ENCODE results near the gene MEGF11.

MEGF11 gene

GRCh38 chr15:66138892-66139590 lies 114.5 kb downstream of the MEGF11 start:
- DNase-seq, result no peak

GRCh38 chr15:66138096-66138783 lies 115.3 kb downstream of the MEGF11 start:
- DNase-seq, result no peak

GRCh38 chr15:66136948-66137347 lies 116.6 kb downstream of the MEGF11 start:
- no peak for DNase-seq

DNA sequence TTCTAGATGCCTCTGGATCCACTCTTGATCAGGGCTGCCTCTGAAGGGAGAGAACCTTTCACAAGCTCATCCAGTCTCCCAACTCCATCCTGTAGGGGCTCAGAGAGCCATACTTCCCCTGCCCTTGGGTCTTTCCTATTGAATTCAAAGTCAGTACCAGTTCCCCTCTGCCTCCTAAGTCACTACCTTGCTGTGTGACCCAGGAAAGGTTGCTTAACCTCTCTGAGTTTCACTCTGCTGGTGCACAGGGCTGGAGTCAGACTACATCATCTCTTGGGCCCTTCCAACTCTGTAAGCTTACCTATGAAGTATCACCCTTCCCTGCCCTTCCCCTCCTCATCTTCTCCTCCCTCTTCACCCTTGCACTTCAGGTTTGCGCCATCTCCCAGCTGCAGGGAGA lies 117.9 kb downstream of the MEGF11 start:
- no peak for DNase-seq

- DNase-seq, result no peak
Measured at GRCh38 chr15:66134284-66134683, 119.3 kb downstream of the MEGF11 start.

DNA sequence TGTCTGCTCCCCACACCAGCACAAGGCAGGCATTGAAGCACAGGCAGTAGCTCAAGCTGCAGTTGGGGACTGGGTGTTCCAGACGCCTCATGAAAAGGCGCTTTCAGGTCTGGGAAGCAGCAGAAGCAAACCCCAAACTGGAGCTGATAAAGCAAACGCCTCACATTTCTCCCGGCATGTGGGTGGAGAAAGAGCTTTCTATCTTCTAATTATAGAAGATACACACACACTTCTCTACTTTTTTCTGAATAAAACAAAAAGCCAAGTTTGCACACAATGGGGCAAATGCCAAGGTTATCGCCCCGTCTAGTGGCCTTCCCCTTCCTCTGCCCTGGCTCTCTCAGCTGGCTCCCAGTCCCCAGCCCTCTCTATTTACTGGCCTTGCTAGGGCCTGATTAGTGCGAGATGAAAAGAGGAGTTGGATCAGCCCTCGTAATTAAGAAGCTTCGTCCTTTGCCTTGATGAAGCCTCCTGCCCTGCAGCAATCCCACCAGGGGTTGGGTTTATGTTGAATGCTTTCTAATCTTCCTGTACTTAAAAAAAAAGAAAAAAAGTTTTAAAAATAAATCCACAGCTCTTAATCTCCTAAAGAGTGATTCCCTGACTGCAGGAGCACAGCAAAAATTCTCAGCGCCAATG lies 120.2 kb downstream of the MEGF11 start:
- no peak for DNase-seq

DNA sequence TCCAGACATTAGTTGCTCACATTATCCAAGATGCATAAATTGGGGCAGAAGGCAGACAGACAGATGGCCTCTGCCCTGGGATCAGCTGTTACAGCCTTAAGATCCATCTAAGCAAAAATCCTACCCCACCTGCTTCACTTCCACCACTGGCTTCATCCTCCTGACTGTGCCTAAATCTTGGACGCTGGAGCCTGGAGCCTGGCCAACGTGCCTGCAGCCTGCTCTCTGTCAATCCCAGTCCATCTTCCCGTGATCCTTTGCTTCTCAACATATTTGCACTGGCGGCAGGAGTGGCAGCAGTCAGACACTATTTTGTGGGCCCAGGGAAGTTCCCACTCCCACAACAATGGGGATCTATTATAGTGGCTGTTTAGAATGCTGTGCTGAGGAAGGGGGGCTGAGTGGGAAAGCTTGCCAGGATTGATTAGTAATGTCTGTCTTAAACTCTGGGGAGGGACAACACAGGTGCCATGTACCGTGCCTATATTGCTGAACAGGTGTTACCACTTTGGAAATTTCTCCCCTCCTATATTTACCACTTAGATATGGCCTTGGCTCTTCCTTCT lies 121.2 kb downstream of the MEGF11 start:
- DNase-seq, result no peak

- no peak for DNase-seq
Measured at GRCh38 chr15:66131831-66132230, 121.7 kb downstream of the MEGF11 start.

- DNase-seq, result no peak
Measured at GRCh38 chr15:66131200-66131599, 122.3 kb downstream of the MEGF11 start.

GRCh38 chr15:66130496-66131034 lies 123.0 kb downstream of the MEGF11 start:
- no peak for DNase-seq

DNA sequence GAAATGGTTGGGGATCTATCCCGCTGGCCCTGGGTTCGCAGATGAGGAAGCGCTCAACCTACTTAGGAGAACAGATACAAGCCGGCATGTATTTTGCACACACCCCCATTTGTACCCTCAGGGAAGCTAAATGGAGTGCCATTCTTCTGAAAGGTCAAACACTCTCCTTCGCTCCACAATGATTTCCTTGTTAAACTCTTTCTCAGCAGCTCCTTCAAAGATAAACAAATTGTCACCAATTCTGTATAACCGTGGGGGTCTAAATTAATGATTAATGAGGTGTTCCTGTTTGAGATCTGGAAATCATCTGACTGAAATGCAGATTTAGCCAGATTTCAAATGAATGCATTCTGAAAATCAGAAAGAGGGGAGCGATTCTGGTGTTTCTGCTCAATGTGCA lies 124.0 kb downstream of the MEGF11 start:
- DNase-seq, result no peak

GRCh38 chr15:66128116-66128680 lies 125.4 kb downstream of the MEGF11 start:
- no peak for DNase-seq

GRCh38 chr15:66126456-66126855 lies 127.1 kb downstream of the MEGF11 start:
- DNase-seq, result no peak

DNA sequence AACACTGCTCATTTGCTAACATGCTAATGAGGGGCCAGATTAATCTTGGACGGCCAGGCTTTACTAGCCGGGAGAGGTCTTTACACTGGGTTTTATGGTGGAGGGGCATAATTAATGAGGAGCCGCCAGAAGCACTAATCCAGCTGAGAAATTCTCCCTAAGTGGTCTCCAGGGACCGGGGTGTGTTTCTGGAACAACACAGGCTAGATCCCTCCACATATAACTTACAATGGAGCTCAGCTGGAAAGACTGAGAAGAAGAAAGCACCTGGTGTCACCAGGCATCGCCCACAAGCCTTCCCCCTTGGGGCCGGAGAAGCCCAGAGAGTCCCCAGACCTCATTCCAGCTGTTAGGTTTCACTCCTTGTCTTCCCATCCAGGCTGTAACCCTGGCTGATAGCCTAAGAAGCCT lies 127.5 kb downstream of the MEGF11 start:
- DNase-seq, result no peak

DNA sequence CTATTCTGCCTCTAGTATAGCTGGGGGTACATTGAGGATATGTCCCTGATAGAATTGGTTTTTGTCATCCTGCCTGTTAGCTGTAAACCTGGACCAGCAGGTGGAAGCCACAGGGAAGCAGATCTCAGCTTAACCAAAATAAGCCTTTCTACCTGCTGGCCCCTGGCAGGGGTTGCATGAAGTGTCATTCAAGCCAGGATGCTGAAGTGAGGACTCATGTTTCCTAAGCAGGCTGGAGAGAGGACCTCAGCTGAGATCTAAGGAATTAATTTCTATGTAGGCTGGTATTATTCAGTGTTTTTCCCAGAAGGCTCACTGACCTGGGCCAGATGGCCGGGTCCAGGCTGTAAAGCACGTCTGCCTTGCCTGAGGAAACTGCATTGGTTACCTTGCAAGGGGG lies 128.9 kb downstream of the MEGF11 start:
- no peak for DNase-seq

DNA sequence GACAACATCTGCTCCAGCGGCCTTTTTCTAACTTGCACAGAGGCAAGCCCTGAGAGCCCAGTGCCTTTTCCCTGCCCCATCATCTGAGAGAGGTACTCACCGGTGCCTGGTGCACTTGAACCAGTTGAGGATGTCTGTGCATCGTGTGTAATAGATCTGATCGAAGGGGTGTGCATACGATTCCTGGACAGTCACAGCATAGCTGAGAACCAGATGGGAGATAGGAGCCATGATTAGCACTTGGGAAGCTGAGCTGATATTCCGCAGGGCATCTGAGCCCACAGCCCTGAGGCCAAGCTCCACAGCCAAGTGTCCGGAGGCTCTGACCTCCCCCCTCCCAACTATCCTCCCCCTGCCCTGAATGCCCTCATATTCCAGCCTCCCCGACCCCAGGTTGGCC lies 129.8 kb downstream of the MEGF11 start:
- DNase-seq, result no peak

GRCh38 chr15:66120422-66120821 lies 133.1 kb downstream of the MEGF11 start:
- no peak for DNase-seq

DNA sequence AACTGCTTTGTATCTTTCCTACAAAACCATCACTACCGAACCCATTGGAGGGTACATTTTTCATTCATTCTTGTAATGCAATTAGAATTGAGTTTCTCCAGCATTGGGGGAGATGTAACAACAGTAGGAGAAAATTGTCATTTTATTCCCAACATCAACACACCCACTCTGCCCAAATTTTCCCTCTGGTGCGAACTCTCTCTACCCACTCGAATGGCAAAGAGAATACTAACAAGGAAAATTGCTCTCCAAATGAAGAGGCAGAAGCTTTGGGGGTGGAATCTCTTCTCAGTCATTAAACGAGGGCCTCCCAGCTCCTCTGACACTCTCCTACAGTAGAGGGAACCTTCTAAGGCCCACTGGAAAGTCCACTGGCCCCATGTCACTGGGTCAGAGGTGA lies 135.7 kb downstream of the MEGF11 start:
- DNase-seq, result no peak

GRCh38 chr15:66115568-66116206 lies 137.9 kb downstream of the MEGF11 start:
- DNase-seq, result peak; percentile 7

DNA sequence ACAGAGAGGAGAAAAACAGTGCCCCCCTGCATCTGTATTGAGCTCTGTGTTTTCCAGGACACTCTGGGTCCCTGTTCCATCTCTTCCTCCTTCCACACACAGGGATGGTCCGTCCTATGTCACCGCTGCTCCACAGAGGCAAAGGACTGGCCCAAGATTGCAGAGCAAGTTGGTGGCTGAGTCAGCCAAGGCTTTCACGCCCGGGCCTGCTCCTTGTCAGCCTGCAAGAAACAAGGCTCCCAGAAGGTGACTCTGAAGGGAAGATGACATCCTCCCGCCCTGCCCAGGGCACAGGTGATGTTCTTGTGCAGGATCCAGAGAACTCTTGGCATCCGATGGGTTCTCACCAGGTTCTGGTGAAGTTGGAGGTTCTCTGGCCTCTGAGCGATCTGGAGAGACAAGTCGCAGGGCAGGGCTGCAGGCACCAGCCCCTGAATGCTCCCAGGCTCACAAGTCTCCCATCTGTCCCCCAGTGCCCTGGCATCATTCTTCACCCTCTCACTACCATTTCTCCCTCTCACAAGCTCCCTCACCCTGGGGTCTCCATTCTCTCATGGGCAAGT lies 138.6 kb downstream of the MEGF11 start:
- DNase-seq, result no peak

DNA sequence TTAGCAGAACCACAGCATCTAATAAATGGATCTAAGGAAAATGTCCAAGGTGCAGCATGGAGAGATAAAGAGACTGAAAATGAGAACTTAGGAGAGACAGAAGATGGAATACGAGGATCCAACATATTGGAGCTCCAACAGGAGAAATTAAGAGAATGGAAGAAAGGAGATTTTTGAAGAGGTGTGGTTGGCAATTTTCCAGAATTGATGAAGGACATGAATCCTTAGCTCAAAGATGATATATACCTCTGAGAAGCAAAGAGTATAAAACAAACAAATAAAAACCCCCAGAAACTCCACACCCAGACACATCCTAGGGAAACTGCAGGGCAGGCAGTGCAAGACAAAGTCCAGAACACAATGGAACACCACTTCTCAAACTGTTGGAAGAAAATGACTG lies 141.2 kb downstream of the MEGF11 start:
- no peak for DNase-seq

GRCh38 chr15:66111363-66111762 lies 142.2 kb downstream of the MEGF11 start:
- no peak for DNase-seq

All from activated naive CD4-positive, alpha-beta T cell treated with Interleukin-2 at 50 U/mL for 16 hours (primary cell).